Spleen (tissue), 11 donors: ENCODE measurements around the gene ZNF672. TPM values are rescaled to one million over a fixed set of nuclear protein-coding genes. Genes with fewer than 3 reads are reported as not detected.

Experiments
- DNase-seq: peaks from one replicate; pipeline ENCODE4 v3.0.0-alpha.2; 2020
- H3K27ac ChIP-seq, 8 donors: fragments of 200-600 bp; sonication (generic) in 7 of 8; 1 replicate in 4 of 8; 2 replicates in 4 of 8; pipeline versions ENCODE4 v1.5.0 to v1.8.0; 2016 to 2021; ENCODE audit warnings: inconsistent platforms in 4 of 8, mild to moderate bottlenecking in 4 of 8, moderate library complexity in 1 of 8
- H3K27me3 ChIP-seq, 7 donors: fragments of 200-600 bp; sonication (generic) in 6 of 7; replicated peaks in 1 of 7; 1 replicate in 4 of 7; 2 replicates in 3 of 7; pipeline versions ENCODE4 v1.5.0 to v1.8.0; 2016 to 2021; ENCODE audit warnings: inconsistent platforms in 3 of 7, mild to moderate bottlenecking in 1 of 7
- H3K36me3 ChIP-seq, 6 donors: fragments of 200-600 bp; sonication (generic) in 5 of 6; 1 replicate in 4 of 6; 2 replicates in 2 of 6; pipeline versions ENCODE4 v1.5.0 to v1.8.0; 2016 to 2021; ENCODE audit warnings: inconsistent platforms in 2 of 6
- H3K4me1 ChIP-seq, 6 donors: fragments of 200-600 bp; sonication (generic) in 5 of 6; 1 replicate in 3 of 6; 2 replicates in 3 of 6; pipeline versions ENCODE4 v1.5.0 to v1.8.0; 2016 to 2021; ENCODE audit warnings: inconsistent platforms in 3 of 6
- H3K4me3 ChIP-seq, 8 donors: fragments of 200-600 bp; sonication (generic) in 7 of 8; 1 replicate in 4 of 8; 2 replicates in 4 of 8; pipeline versions ENCODE4 v1.5.0 to v1.8.0; 2016 to 2021; ENCODE audit warnings: inconsistent platforms in 4 of 8, mild to moderate bottlenecking in 4 of 8, moderate library complexity in 2 of 8
- H3K9me3 ChIP-seq, 8 donors: fragments of 200-600 bp; sonication (generic) in 7 of 8; 1 replicate in 4 of 8; 2 replicates in 4 of 8; pipeline versions ENCODE4 v1.5.0 to v1.8.0; 2016 to 2021; ENCODE audit warnings: inconsistent platforms in 4 of 8
- CTCF ChIP-seq, 11 experiments: fragments of 200-600 bp in 7 of 11; fragments of 450-650 bp in 4 of 11; sonication (generic) in 4 of 11; IDR thresholded peaks in 8 of 11; conservative IDR thresholded peaks in 3 of 11; 1 replicate in 7 of 11; 2 replicates in 4 of 11; pipeline versions ENCODE4 v1.4.0 to v1.8.0; 2016 to 2021; ENCODE audit warnings: antibody characterized with exemption in 11 of 11, inconsistent platforms in 4 of 11, mild to moderate bottlenecking in 1 of 11
- POLR2A ChIP-seq, 3 donors: fragments of 450-650 bp; IDR thresholded peaks; one replicate each; pipeline ENCODE4 v1.5.1; 2017; ENCODE audit warnings: antibody characterized with exemption in 3 of 3, mild to moderate bottlenecking in 1 of 3
- POLR2AphosphoS5 ChIP-seq, 3 donors: sonication (generic); formaldehyde crosslinking; IDR thresholded peaks; one replicate each; pipeline ENCODE4 v1.5.1; 2017; ENCODE audit warnings: antibody characterized with exemption in 3 of 3
- WGBS, 5 donors: extraction: QIAGEN DNeasy Blood & Tissue Kit in 3 of 5; methylation state at CpG; one replicate each; pipeline versions ENCODE4 v1.1.5 to v1.1.7; 2013 to 2018; 5-methylcytosine and 5-hydroxymethylcytosine counted together
- intact Hi-C: fragments of 100-400 bp; cut with DNase I; formaldehyde crosslinking; loops from one replicate; pipeline ENCODE4 v1.15.0; 2023; ENCODE audit warnings: low total_unique reads
- polyA plus RNA-seq, 3 donors: library from polyadenylated mRNA; stranded (reverse); fragments of 200-250 nt; gene quantifications; one replicate each; pipeline ENCODE4 v1.2.1, GENCODE V29; 2013
- total RNA-seq, 7 donors: library from RNA; depleted of rRNA in 3 of 7; stranded (reverse); fragments of >200 nt in 3 of 7; fragmentation: NEBNext Ultra II Directional in 4 of 7; extraction: Animal tissue kit (Norgen Biotek cat#: 25700) in 4 of 7; gene quantifications; one replicate each; pipeline versions ENCODE4 v1.1.0 to v1.2.1, GENCODE V29; 2016 to 2021
- donor health status: healthy with polysubstance abuse.
- donor health status: DM: no; HTN: no; CAD: no; lungs with moderate emphysema.
- donor health status: DM: no; HTN: no; CAD: no.
- donor health status: Bipolar disorder and iron deficiency.
- donor health status: healthy.
- donor health status: DM: no; HTN: no; CAD: no.
- donor health status: DM: yes; HTN: yes; CAD: no.

The ZNF672 gene
- total and polyA plus RNA-seq, 10 donors, result 13.2 to 43.1 (median 36.1) TPM

- Histone ChIP-seq H3K9me3 (no peaks in the 10 kb centered on the region), H3K4me1 (peaks cover 23 to 73% (median 42%) of the 10 kb centered on the region in 6 donors), H3K27ac (peak overlapping the region; percentile 86 to 99 (median 94)), H3K36me3 (peaks cover 0 to 11% (median 0%) of the 10 kb centered on the region in 6 donors), H3K27me3 (no peaks in the 10 kb centered on the region), H3K4me3 (peak overlapping the region in 1 of 8 donors; percentile 76)
- 82 to 91% (median 84%) methylated on average over 4 of the region's 4 CpGs for WGBS, 5 donors
- DNase-seq, result no peak
- TF ChIP-seq POLR2A (IDR thresholded peaks at IDR 0.05), result no peak
- TF ChIP-seq CTCF (IDR thresholded peaks at IDR 0.05 in 8 of 11, conservative IDR thresholded peaks at IDR 0.05 in 3 of 11), result no peak
- no peak for TF ChIP-seq POLR2AphosphoS5 (IDR thresholded peaks at IDR 0.05)
- intact Hi-C loops, result no loop called here
Observed at GRCh38 chr1:248860007-248860406, 22.0 kb downstream of the ZNF672 start.

DNA sequence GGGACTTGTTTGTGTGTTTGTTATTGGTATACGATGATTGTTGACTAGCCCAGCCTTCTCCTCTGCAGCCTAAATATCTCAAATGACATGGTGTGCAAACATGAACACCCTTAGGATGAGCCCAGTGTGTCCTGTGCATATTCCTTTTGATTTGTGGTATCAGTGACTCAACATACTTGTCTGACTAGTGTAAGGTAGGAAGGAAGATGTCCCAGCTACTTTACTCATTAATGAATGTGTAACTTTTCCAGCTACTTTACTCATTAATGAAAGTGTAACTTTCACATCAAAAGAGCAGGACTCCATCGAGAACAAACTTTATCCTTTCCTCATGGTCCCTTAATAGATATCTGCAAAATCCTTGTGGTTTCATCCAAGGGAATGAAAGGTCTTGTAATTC is 23.6 kb downstream of the ZNF672 start:
- Histone ChIP-seq H3K36me3 (no peaks in the 10 kb centered on the region), H3K4me3 (no peak overlapping the region), H3K4me1 (peaks cover 23 to 59% (median 41%) of the 10 kb centered on the region in 6 donors), H3K27me3 (no peaks in the 10 kb centered on the region), H3K27ac (no peak overlapping the region), H3K9me3 (no peaks in the 10 kb centered on the region)
- no peak for DNase-seq
- intact Hi-C loops, result no loop called here
- TF ChIP-seq POLR2AphosphoS5 (IDR thresholded peaks at IDR 0.05) (no peak), POLR2A (IDR thresholded peaks at IDR 0.05) (no peak)
- 94 to 98% (median 95%) methylated on average over 2 of the region's 2 CpGs for WGBS, 5 donors

DNA sequence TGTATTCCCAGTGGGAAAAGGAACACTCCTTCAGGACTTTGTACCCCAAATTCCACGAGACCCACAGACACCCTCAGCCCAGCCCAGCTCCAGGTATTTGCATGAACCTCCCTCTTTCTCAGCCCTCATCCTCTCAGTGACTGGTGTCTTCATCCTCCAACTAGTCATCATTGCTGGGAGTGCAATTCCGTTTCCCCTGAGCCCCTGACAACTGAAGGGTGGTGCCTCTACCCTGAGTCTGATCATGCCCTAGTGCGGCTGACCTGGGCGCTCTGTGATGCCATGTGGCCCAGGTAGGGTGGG is 24.6 kb downstream of the ZNF672 start:
- Histone ChIP-seq H3K27me3 (no peaks in the 10 kb centered on the region), H3K27ac (peak overlapping the region; percentile 30 to 89 (median 84)), H3K4me3 (peak overlapping the region; percentile 37 to 82 (median 64)), H3K36me3 (no peaks in the 10 kb centered on the region), H3K9me3 (no peaks in the 10 kb centered on the region), H3K4me1 (peaks cover 19 to 49% (median 32%) of the 10 kb centered on the region in 6 donors)
- no peak for DNase-seq
- intact Hi-C loops, result no loop called here
- 16 to 25% (median 19%) methylated on average over 4 of the region's 4 CpGs for WGBS, 5 donors
- TF ChIP-seq POLR2A (IDR thresholded peaks at IDR 0.05) (no peak), POLR2AphosphoS5 (IDR thresholded peaks at IDR 0.05) (no peak), CTCF (IDR thresholded peaks at IDR 0.05 in 8 of 11, conservative IDR thresholded peaks at IDR 0.05 in 3 of 11) (no peak)

DNA sequence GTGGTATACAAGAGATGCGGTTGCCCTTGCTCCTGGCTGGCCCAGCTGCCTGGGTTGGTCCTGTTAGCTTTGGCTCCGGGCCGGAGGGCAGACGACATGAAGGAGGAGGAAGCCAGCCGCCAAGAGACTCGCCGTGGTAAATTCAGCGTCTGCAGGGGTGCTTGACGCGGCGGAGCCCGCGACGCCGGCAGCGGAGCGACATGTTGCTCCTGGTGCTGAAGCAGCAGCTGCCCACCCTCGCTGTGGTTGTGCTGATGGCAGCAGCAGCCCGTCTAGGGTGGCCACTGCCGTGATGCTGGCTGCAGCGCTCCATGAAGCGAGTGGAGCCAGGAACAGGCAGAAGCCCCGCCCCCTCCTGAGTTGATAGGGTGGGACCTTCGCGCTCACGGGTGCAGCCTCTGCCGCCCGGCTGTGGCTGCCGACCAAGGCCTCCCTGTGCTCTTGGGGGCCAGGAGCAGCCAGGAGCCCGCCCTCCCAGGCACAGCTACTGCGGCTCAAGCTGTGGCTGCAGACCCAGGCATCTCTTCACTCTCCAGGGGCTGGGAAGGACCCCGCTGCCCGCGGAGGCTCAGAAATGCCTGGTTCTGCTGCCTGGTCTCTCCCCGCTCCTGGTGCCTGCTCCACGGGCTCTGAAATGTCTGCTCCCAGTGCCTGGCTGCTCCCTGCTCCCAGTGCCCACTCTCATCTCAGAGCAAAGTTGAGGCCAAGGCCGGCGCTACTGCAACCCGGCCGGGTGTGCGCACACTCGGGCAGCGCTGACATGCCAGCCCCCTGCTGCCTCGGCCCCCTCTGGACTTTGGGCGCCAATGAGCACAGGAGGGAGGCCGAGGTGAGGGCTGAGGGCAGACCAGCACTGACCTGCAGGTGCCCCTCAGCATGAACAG is 25.2 kb downstream of the ZNF672 start:
- intact Hi-C loops, result no loop called here
- Histone ChIP-seq H3K27me3 (no peaks in the 10 kb centered on the region), H3K27ac (peak overlapping the region; percentile 30 to 89 (median 84)), H3K4me1 (peaks cover 14 to 43% (median 26%) of the 10 kb centered on the region in 6 donors), H3K9me3 (no peaks in the 10 kb centered on the region), H3K4me3 (peak overlapping the region; percentile 37 to 82 (median 64)), H3K36me3 (no peaks in the 10 kb centered on the region)
- TF ChIP-seq CTCF (IDR thresholded peaks at IDR 0.05 in 8 of 11, conservative IDR thresholded peaks at IDR 0.05 in 3 of 11) (no peak), POLR2A (IDR thresholded peaks at IDR 0.05) (peak in 1 of 3 donors; percentile 55), POLR2AphosphoS5 (IDR thresholded peaks at IDR 0.05) (peak; percentile 84 to 91 (median 88))
- 9 to 14% (median 11%) methylated on average over 30 to 46 of the region's 46 CpGs for WGBS, 5 donors
- peak; percentile 97 for DNase-seq
